ENCODE results near the gene IFNA17.
"Not testable (repeated sequence)": the region's sequence is repeated elsewhere in the genome, so short reads cannot be mapped to it uniquely, and the experiment has no call there.

The IFNA17 gene

DNA sequence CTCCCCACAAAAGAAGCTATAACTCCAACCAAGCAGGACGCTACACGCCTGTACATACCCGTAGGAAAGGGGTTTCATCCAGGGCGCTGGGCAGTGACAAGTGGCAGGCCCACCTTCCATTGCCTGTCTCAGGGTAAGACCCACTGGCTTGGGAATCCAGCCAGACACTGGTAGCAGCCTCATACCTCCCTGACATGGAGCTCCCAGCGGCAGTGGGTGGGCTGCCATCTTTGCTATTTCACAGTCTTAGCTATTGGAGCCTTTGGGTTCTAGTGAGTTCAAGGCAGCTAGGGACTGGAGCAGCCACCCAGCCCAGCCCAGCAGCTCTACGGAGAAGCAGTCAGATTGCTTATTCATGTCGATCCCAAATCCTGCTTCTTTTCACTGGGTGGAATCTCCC, 17.7 kb downstream of the IFNA17 start:
- no peak for DNase-seq

- DNase-seq = not testable (repeated sequence)
Measured at GRCh38 chr9:21207043-21207442, 21.0 kb downstream of the IFNA17 start, which contains the start of gene IFNA10. TSS of gene IFNA10 (minus strand) at chr9:21207143. CDS start at chr9:21207097, 46 bp downstream.

DNA sequence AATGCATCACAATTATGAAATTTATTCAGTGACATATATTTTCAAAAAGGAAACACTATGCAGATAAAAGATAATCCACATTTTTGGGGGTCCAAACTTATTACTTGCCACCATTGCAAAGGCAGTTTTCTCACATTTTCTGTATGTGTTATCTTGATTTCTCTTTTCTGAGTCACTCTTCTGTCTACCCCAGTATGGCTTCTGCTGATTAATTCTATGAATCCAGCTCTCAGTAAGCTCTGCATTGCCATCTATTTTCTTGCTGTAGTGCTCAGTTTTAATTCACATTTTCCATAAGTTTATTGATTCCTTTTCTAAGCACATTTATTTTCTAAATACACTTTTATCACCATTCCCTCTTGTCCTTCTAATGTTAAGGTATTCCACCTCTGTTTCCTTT, 22.8 kb downstream of the IFNA17 start:
- no peak for DNase-seq

DNA sequence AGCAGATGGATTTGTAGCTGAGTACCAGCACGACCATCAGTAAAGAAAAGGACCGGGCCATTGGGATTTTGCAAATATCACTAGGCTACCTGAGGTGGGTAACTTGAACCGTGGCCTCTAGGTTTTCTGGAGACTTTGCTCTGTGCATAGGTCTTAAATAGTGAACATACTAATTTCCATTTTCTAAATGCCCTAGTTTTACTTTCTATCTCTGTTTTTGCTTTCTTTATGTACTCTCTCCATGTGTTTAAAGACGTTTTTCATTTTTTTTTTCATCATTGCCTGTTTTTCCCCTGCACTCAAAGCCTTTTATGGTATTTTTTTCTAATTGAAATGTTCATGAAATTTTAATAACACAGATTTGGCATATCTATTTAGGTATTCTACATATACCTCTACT, 25.9 kb downstream of the IFNA17 start, which contains the start of gene IFNA7:
Gene IFNA7 (minus strand): TSS at position 101 of the 400 bp plus-strand sequence. CDS start 40 bp downstream, at position 61.
- DNase-seq = not testable (repeated sequence)

GRCh38 chr9:21194867-21195776, 32.9 kb downstream of the IFNA17 start:
- peak; percentile 24 for DNase-seq

- DNase-seq = not testable (repeated sequence)
Measured at GRCh38 chr9:21187487-21187886, 40.5 kb downstream of the IFNA17 start, which contains the start of gene IFNA4. TSS of gene IFNA4 (minus strand) at chr9:21187587. CDS start at chr9:21187531, 56 bp downstream.

DNA sequence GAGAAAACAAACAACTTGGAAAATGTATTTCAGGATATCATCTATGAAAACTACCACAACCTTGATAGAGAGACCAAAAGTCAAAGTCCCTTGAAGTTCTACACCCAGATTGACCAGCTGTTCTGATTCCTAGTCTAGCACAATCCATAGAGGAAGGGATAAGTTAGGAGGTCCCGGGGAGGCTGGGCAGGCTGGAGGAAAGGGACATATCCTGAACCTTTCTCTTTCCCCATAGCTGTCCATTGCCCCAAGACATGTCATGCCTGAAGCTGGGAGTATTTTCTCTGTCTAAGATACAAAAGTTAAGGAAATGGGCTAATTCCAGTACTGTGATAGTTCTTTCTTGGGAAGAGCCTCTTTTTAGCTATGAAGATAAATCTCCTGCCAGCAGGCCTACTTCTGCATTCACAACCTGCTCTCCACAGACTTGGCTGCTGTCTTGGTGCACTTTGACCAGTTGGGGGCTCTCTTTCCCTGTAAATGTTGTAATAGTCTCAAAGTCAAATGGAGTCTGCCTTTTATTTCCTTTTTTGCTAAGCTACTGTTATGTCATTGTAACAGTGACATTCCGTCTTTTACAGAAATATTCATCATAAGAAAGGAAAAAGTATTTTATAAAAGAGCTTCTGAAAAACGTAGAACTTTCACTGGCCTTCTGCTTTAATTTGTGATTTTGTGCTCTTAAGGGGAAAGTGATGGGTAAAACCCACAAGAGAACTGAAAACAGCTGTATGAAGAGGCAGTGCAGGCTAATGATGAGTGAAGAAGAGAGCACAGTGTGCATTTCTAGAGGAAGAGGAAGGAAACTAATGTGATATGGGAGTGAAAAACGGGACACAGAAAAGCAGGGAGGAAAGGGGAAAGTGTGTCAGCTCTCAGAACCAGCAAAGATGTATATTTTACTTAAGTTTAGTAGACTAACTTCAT, 44.9 kb downstream of the IFNA17 start:
- DNase-seq = not testable (repeated sequence)
